K562 (cell line): ENCODE results near the gene PPP2R5A.

Experiments used
- CTCF ChIP-seq, 3 experiments: IDR thresholded peaks in 2 of 3; conservative IDR thresholded peaks in 1 of 3; 2 replicates each; pipeline ENCODE4 v1.5.1; 2011 to 2012; ENCODE audit warnings: low read length in 3 of 3, mild to moderate bottlenecking in 3 of 3, control low read depth in 2 of 3, improper control_type of control experiment in 1 of 3, inconsistent platforms in 1 of 3, low read depth in 1 of 3, mixed read lengths in 1 of 3, moderate library complexity in 1 of 3; ENCODE audit not compliant: insufficient read depth in 2 of 3
- GTF3C2 ChIP-seq: IDR thresholded peaks from 3 replicates; pipeline ENCODE4 v1.6.1; 2011; ENCODE audit warnings: borderline replicate concordance, mild to moderate bottlenecking, moderate library complexity; ENCODE audit not compliant: insufficient read length; ENCODE audit errors: extremely low read depth
- HNRNPUL1 ChIP-seq: fragments of 200-400 bp; formaldehyde crosslinking; IDR thresholded peaks from 2 replicates; pipeline ENCODE4 v1.6.1; 2017; ENCODE audit warnings: low read length
- MYC ChIP-seq, 2 experiments: fragments of 250-450 bp in 1 of 2; sonication (Bioruptor Pico) in 1 of 2; IDR thresholded peaks; 2 replicates each; pipeline versions ENCODE4 v1.5.1 to v1.6.1; 2012 to 2021; ENCODE audit warnings: low read depth in 2 of 2, borderline replicate concordance in 1 of 2, improper control_type of control experiment in 1 of 2, low read length in 1 of 2, mild to moderate bottlenecking in 1 of 2, moderate library complexity in 1 of 2
- NRF1 ChIP-seq, 2 experiments: fragments of 450-650 bp; IDR thresholded peaks in 1 of 2; conservative IDR thresholded peaks in 1 of 2; 2 replicates each; pipeline ENCODE4 v1.6.1; 2014; ENCODE audit warnings: mild to moderate bottlenecking in 2 of 2
- POLR2AphosphoS5 ChIP-seq: IDR thresholded peaks from 2 replicates; pipeline ENCODE4 v1.6.1; 2011; ENCODE audit warnings: mild to moderate bottlenecking, low read depth, low read length, moderate library complexity; ENCODE audit not compliant: control insufficient read depth, insufficient read depth
- RBM22 ChIP-seq: fragments of 200-400 bp; formaldehyde crosslinking; IDR thresholded peaks from 2 replicates; pipeline ENCODE4 v1.6.1; 2018; ENCODE audit warnings: low read length, low read depth; ENCODE audit not compliant: poor library complexity, severe bottlenecking
- SAP30 ChIP-seq: fragments of 200-600 bp; sonication (generic); IDR thresholded peaks from 2 replicates; pipeline ENCODE4 v1.6.1; 2012; ENCODE audit warnings: borderline replicate concordance, low read depth, mild to moderate bottlenecking, moderate library complexity, low read length, control low read depth, inconsistent platforms; ENCODE audit not compliant: insufficient read depth, poor library complexity, severe bottlenecking
- SNRNP70 ChIP-seq: fragments of 200-400 bp; formaldehyde crosslinking; optimal IDR thresholded peaks from 2 replicates; pipeline ENCODE3; 2017; ENCODE audit warnings: low read depth, low read length
- SP1 ChIP-seq: sonication (generic); formaldehyde crosslinking; IDR thresholded peaks from 2 replicates; pipeline ENCODE4 v1.8.1; 2022; ENCODE audit warnings: mild to moderate bottlenecking, missing genetic modification reagents
- SRSF1 ChIP-seq: fragments of 200-400 bp; formaldehyde crosslinking; IDR thresholded peaks from 2 replicates; pipeline ENCODE4 v1.6.1; 2017; ENCODE audit warnings: mild to moderate bottlenecking, low read depth, low read length, moderate library complexity
- TBL1XR1 ChIP-seq, 2 experiments: IDR thresholded peaks; 2 replicates each; pipeline ENCODE4 v1.6.1; 2012; ENCODE audit warnings: improper control_type of control experiment in 2 of 2, low read length in 2 of 2, mild to moderate bottlenecking in 1 of 2

GRCh38 chr1:212247179-212247721, 38.0 kb upstream of the PPP2R5A start:
- TF ChIP-seq SNRNP70 = no peak
- TF ChIP-seq CTCF (IDR thresholded peaks at IDR 0.05 in 2 of 3, conservative IDR thresholded peaks at IDR 0.05 in 1 of 3; ENCODE audit: insufficient read depth in 2 of 3, low read depth in 1 of 3, low read length in 3 of 3) = no peak
- no peak for TF ChIP-seq POLR2AphosphoS5
- TF ChIP-seq MYC (IDR thresholded peaks at IDR 0.05; ENCODE audit: low read depth, low read length) = 0 out of 2 replicates have a peak, but pooled peaks have one; percentile 15
- TF ChIP-seq MYC (CRISPR knock-in tag; IDR thresholded peaks at IDR 0.05; ENCODE audit: borderline replicate concordance, low read depth) = no peak
- TF ChIP-seq SAP30 = no peak
- no peak for TF ChIP-seq SP1 (CRISPR knock-in tag)
- no peak for TF ChIP-seq RBM22
- no peak for TF ChIP-seq TBL1XR1 (IDR thresholded peaks at IDR 0.05; ENCODE audit: low read length in 2 of 2)
- TF ChIP-seq HNRNPUL1 = no peak
- no peak for TF ChIP-seq SRSF1
- no peak for TF ChIP-seq NRF1 (conservative IDR thresholded peaks at IDR 0.05 in 1 of 2, IDR thresholded peaks at IDR 0.05 in 1 of 2)
- no peak for TF ChIP-seq GTF3C2
